ENCODE data around the gene HEATR5B. TPM values are rescaled to one million over a fixed set of nuclear protein-coding genes. Genes with fewer than 3 reads are reported as not detected.

Gene HEATR5B
- total and polyA plus RNA-seq, 9 of the 15 experiments (the other 6 are each of a cell fraction or from before 2014, with no cell fraction given) = 4.2 to 21.7 (median 12.2) TPM

DNA sequence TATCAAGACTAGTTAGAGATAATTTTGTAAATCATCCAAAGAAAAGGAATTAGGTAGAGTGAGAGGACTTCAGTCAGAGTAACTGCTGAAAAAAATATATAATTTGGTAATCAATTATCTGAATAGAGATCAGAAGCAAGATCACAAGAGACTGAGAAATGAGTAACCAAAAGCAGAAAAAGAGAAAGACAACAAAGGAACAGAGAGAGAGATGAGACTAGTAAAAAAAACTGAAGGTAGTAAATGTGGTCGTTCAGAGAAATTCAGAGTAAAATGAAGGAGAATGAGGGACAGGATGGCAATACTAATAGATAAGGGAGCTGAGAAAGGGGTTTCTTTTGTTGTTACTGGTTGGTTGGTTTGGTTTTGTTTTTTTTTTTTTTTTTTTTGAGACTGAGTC is 134.3 kb downstream of the HEATR5B start (continued):
- TF ChIP-seq, protein P1, sequence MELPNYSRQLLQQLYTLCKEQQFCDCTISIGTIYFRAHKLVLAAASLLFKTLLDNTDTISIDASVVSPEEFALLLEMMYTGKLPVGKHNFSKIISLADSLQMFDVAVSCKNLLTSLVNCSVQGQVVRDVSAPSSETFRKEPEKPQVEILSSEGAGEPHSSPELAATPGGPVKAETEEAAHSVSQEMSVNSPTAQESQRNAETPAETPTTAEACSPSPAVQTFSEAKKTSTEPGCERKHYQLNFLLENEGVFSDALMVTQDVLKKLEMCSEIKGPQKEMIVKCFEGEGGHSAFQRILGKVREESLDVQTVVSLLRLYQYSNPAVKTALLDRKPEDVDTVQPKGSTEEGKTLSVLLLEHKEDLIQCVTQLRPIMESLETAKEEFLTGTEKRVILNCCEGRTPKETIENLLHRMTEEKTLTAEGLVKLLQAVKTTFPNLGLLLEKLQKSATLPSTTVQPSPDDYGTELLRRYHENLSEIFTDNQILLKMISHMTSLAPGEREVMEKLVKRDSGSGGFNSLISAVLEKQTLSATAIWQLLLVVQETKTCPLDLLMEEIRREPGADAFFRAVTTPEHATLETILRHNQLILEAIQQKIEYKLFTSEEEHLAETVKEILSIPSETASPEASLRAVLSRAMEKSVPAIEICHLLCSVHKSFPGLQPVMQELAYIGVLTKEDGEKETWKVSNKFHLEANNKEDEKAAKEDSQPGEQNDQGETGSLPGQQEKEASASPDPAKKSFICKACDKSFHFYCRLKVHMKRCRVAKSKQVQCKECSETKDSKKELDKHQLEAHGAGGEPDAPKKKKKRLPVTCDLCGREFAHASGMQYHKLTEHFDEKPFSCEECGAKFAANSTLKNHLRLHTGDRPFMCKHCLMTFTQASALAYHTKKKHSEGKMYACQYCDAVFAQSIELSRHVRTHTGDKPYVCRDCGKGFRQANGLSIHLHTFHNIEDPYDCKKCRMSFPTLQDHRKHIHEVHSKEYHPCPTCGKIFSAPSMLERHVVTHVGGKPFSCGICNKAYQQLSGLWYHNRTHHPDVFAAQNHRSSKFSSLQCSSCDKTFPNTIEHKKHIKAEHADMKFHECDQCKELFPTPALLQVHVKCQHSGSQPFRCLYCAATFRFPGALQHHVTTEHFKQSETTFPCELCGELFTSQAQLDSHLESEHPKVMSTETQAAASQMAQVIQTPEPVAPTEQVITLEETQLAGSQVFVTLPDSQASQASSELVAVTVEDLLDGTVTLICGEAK (IDR thresholded peaks at IDR 0.05) = no peak
- TF ChIP-seq, protein P1 (CRISPR knock-in tag; IDR thresholded peaks at IDR 0.05) = no peak
- TF ChIP-seq, protein P2, sequence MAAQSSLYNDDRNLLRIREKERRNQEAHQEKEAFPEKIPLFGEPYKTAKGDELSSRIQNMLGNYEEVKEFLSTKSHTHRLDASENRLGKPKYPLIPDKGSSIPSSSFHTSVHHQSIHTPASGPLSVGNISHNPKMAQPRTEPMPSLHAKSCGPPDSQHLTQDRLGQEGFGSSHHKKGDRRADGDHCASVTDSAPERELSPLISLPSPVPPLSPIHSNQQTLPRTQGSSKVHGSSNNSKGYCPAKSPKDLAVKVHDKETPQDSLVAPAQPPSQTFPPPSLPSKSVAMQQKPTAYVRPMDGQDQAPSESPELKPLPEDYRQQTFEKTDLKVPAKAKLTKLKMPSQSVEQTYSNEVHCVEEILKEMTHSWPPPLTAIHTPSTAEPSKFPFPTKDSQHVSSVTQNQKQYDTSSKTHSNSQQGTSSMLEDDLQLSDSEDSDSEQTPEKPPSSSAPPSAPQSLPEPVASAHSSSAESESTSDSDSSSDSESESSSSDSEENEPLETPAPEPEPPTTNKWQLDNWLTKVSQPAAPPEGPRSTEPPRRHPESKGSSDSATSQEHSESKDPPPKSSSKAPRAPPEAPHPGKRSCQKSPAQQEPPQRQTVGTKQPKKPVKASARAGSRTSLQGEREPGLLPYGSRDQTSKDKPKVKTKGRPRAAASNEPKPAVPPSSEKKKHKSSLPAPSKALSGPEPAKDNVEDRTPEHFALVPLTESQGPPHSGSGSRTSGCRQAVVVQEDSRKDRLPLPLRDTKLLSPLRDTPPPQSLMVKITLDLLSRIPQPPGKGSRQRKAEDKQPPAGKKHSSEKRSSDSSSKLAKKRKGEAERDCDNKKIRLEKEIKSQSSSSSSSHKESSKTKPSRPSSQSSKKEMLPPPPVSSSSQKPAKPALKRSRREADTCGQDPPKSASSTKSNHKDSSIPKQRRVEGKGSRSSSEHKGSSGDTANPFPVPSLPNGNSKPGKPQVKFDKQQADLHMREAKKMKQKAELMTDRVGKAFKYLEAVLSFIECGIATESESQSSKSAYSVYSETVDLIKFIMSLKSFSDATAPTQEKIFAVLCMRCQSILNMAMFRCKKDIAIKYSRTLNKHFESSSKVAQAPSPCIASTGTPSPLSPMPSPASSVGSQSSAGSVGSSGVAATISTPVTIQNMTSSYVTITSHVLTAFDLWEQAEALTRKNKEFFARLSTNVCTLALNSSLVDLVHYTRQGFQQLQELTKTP (IDR thresholded peaks at IDR 0.05; ENCODE audit: low read depth in 1 of 2, partially characterized antibody in 2 of 2) = no peak
